ENCODE data around the gene FLNB. TPM values are rescaled to one million over a fixed set of nuclear protein-coding genes. Genes with fewer than 3 reads are reported as not detected.

Gene FLNB
- total RNA-seq, 2 donors from 2014 or later, result 212 to 221 TPM

- Histone ChIP-seq H3K4me3 (ENCODE audit: low read length) (no peak overlapping the region), H3K9ac (ENCODE audit: extremely low read depth, low read length, poor library complexity, severe bottlenecking) (no peak overlapping the region), H3K36me3 (ENCODE audit: control insufficient read depth, insufficient read depth, low read length) (peaks cover 89% of the 10 kb centered on the region), H3K27me3 (ENCODE audit: control insufficient read depth, insufficient read depth, low read length, poor library complexity, severe bottlenecking) (no peaks in the 10 kb centered on the region), H3K9me3 (ENCODE audit: control insufficient read depth, low read length) (no peaks in the 10 kb centered on the region), H3K4me1 (ENCODE audit: control insufficient read depth, insufficient read depth, low read length) (no peaks in the 10 kb centered on the region), H3K27ac (ENCODE audit: low read depth, low read length) (no peak overlapping the region)
- Mint-ChIP-seq H3K36me3 (ENCODE audit: low read depth) (peaks cover 50% of the 10 kb centered on the region), H3K9me3 (no peaks in the 10 kb centered on the region), H3K27me3 (ENCODE audit: insufficient read depth) (no peaks in the 10 kb centered on the region), H3K4me1 (peaks cover under 1% of the 10 kb centered on the region), H3K4me3 (no peak overlapping the region), H3K27ac (no peak overlapping the region)
- TF ChIP-seq CTCF (conservative IDR thresholded peaks at IDR 0.05), result no peak
- WGBS, 2 experiments (ENCODE audit: insufficient coverage in 1 of 2, insufficient read length in 1 of 2), result 97 to 100% methylated on average over 2 to 4 of the region's 4 CpGs
- no peak for DNase-seq
These were observed 70.4 kb downstream of the FLNB start for GRCh38 chr3:58078610-58079009.

- 83 to 95% methylated on average over 2 to 9 of the region's 9 CpGs for WGBS, 2 experiments (ENCODE audit: insufficient coverage in 1 of 2, insufficient read length in 1 of 2)
- Histone ChIP-seq H3K36me3 (ENCODE audit: control insufficient read depth, insufficient read depth, low read length) (peaks cover 92% of the 10 kb centered on the region), H3K9ac (ENCODE audit: extremely low read depth, low read length, poor library complexity, severe bottlenecking) (no peak overlapping the region), H3K27me3 (ENCODE audit: control insufficient read depth, insufficient read depth, low read length, poor library complexity, severe bottlenecking) (no peaks in the 10 kb centered on the region), H3K27ac (ENCODE audit: low read depth, low read length) (no peak overlapping the region), H3K4me1 (ENCODE audit: control insufficient read depth, insufficient read depth, low read length) (no peaks in the 10 kb centered on the region), H3K4me3 (ENCODE audit: low read length) (no peak overlapping the region), H3K9me3 (ENCODE audit: control insufficient read depth, low read length) (no peaks in the 10 kb centered on the region)
- Mint-ChIP-seq H3K4me1 (no peaks in the 10 kb centered on the region), H3K9me3 (no peaks in the 10 kb centered on the region), H3K4me3 (no peak overlapping the region), H3K27me3 (ENCODE audit: insufficient read depth) (no peaks in the 10 kb centered on the region), H3K36me3 (ENCODE audit: low read depth) (peaks cover 52% of the 10 kb centered on the region), H3K27ac (no peak overlapping the region)
- TF ChIP-seq CTCF (conservative IDR thresholded peaks at IDR 0.05), result no peak
- DNase-seq, result no peak
These were observed 71.6 kb downstream of the FLNB start for GRCh38 chr3:58079773-58080172.

GRCh38 chr3:58082047-58082446 lies 73.8 kb downstream of the FLNB start:
- Mint-ChIP-seq H3K27ac (peak overlapping the region; percentile 9), H3K36me3 (ENCODE audit: low read depth) (peaks cover 56% of the 10 kb centered on the region), H3K4me1 (no peaks in the 10 kb centered on the region), H3K27me3 (ENCODE audit: insufficient read depth) (no peaks in the 10 kb centered on the region), H3K4me3 (no peak overlapping the region), H3K9me3 (no peaks in the 10 kb centered on the region)
- no peak for DNase-seq
- Histone ChIP-seq H3K27ac (ENCODE audit: low read depth, low read length) (no peak overlapping the region), H3K4me3 (ENCODE audit: low read length) (no peak overlapping the region), H3K36me3 (ENCODE audit: control insufficient read depth, insufficient read depth, low read length) (peaks cover 95% of the 10 kb centered on the region), H3K9ac (ENCODE audit: extremely low read depth, low read length, poor library complexity, severe bottlenecking) (no peak overlapping the region), H3K27me3 (ENCODE audit: control insufficient read depth, insufficient read depth, low read length, poor library complexity, severe bottlenecking) (no peaks in the 10 kb centered on the region), H3K4me1 (ENCODE audit: control insufficient read depth, insufficient read depth, low read length) (no peaks in the 10 kb centered on the region), H3K9me3 (ENCODE audit: control insufficient read depth, low read length) (no peaks in the 10 kb centered on the region)
- 79 to 89% methylated on average over 5 to 7 of the region's 7 CpGs for WGBS, 2 experiments (ENCODE audit: insufficient coverage in 1 of 2, insufficient read length in 1 of 2)
- TF ChIP-seq CTCF (conservative IDR thresholded peaks at IDR 0.05), result no peak
